Activated T-cell treated with anti-CD3 and anti-CD28 coated beads, Interleukin-2, amount 50 U/mL, for 1 hour (primary cell): ENCODE data around the gene PGAP2.

Experiments used
- DNase-seq: peaks from one replicate; pipeline ENCODE4 v3.0.0-alpha.2; 2020

The PGAP2 gene

DNA sequence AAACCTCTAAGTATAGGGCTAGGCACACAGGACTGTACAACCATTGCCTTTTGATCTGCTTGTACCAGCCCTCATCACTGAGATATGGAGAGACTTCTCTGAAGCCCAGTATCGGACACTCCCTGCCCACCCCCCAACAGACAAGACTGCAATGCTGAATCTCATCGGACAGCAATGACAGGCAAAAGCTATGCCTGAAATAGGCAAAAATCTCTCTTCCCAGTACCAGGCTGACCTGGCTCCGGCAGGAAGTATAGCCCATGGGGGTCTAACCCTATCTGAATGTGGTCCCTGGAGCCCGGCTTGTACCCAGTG is 25.9 kb downstream of the PGAP2 start:
- DNase-seq = no peak

GRCh38 chr11:3834664-3835461 is 26.5 kb downstream of the PGAP2 start:
- no peak for DNase-seq

DNA sequence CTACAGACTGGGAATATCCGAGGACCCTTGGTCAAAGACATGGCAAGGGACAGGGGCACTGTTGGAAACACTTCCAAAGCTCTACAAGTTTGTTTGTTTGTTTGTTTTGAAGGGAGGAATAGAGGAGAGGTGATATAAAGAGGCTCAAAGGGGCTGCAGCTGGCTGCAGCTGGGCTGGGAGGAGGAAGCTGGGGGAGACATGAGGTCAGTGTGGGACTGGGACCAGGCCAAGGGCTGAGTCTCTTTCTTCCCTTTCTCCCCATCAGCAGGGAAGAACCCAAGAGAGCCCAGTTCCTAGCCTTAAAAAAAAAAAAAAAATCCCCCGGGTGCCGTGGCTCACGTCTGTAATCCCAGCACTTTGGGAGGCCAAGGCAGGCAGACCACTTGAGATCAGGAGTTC is 27.4 kb downstream of the PGAP2 start:
- DNase-seq = no peak

DNA sequence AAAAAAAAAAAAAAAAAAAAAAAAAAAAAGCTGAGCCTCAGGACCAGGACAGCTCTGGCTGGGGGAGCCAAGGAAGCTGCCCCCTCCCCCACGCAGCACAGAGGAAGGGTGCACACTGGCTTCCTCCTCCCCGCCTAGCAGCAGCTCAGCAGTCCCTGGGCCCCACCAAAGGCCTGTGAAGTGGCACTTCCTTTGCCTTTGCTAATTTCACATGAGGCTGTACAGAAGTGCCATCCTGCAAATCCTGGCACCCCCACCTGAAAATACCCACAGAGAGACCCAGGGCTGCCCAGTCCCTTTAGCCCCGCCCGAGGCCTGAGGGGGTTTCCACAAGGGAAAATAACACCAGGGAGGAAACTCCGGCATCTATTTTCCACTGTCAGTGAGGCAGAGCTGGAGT is 28.5 kb downstream of the PGAP2 start:
- DNase-seq = peak; percentile 66

DNA sequence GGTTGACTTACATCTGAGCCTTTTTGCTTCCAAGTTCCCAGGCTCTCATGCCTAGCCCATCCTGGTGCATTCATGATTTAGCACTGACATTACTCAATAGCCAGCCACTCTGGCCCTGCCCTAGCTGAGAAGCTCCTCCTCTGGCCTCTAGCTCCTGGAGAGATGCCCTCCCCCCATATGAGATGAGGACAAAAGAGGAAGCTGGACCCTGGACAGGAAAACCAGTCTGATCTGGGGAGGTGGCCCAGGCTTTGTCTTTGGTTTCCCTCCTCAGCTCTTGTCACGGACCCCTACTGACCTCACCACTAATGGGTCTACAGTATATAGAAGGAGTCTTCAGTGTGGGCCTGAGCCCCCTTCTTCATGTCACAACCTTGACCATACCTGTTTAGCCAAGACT is 29.4 kb downstream of the PGAP2 start:
- no peak for DNase-seq

DNA sequence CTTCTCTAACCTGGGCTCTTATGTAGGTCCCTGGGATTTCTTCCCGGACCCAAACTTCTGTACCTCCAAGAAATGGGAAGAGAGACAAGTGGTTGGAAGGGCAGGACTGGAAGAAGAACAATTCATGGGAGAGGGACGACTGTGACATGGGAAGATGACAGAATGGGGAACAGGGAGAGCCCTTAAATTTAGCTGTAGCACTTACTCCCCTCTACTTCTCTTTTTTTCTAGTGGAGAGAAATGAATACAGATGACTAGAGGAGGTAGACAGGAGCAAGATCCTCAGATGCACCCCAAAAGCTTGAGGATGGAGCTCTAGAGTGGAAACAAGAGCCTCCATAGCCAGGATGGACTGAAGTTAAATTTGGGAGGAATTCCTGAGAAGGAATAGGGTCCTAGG is 30.1 kb downstream of the PGAP2 start:
- DNase-seq = no peak

DNA sequence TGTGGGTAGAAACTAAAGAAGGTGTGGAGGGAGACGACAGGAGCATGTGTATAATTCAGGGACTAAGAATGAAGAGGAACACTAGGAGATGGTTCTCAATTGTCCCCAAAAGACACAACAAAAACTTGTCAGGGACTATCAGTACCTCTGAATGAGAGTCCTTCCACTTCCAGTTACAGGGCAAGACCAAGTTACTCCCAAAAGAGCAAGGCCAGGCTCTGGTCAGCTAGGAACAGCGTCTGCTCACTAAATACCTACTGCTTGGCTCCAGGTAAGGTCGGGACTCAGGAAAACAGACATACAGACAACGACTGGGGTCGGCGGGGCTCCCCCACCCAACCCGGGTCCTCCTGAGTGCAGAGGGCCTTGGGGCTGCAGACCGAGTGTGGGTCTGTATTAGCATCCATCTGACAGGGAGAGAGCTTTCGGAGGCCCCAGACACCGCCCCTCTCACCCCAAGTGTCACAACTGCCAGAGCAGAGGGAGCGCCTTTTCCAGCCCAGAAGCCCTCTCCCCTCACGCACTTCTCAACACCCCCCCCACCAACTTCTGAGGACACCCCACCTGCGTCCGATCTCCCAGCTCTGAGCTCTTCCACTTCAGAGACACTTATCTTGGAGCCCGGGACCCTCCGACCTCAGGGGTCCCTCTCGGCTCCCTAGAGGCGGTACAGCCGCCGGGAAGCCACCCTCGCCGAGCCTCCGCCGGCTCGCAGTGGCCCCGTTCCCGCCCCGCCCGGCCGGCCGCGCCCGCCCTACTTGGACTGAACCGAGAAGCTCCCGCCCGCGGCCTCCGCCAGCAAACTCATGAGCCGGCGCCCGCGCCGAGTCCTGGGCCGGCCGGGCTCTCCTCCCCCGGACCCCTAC is 31.9 kb downstream of the PGAP2 start:
- DNase-seq = peak; percentile 68

- no peak for DNase-seq
These were observed 32.6 kb downstream of the PGAP2 start, which contains the start of gene RHOG for GRCh38 chr11:3840870-3841425. Gene RHOG, minus strand, starts transcription at chr11:3840959. Its CDS starts 12,821 bp downstream, at chr11:3828138.

DNA sequence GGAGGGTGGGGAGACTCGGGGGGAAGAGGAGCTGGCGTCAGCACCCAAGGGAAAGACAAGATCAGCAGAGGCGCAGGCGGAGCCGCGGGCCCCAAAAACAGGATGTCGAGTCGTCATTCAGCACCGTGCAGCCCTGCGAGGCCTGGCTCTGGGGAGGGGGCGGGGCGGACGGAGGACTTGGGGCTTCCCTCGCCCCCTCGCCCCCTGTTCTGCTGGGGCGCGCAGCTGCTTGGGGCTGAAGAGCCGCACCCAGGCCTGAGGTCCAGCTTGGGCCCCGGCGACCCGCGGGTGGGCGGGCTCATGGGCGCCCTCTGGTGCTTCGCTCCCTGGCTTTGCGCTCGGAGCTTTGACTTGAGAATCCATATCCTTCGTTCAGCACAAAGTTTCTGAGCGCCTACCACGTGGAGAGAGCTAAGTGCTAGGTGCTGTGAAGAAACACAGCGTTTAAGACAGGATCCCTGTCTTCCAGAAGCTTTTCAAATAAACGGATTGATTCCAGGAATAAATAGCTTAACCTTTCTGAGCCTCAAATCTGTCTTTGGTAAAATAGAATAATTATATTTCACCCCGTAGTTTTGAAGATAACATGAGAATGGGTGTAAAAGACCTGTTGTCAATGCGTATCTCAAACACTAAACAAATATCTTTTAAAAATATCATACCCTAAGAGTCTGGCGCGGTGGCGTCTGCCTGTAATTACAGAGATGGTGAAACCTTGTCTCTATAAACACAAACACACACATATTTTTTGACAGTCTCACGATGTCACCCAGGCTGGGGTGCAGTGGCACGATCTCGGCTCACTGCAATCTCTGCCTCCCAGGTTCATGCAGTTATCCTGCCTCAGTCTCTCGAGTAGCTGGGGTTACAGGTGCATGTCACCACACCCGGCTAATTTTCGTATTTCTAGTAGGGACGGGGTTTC is 33.3 kb downstream of the PGAP2 start:
- DNase-seq = peak; percentile 94

DNA sequence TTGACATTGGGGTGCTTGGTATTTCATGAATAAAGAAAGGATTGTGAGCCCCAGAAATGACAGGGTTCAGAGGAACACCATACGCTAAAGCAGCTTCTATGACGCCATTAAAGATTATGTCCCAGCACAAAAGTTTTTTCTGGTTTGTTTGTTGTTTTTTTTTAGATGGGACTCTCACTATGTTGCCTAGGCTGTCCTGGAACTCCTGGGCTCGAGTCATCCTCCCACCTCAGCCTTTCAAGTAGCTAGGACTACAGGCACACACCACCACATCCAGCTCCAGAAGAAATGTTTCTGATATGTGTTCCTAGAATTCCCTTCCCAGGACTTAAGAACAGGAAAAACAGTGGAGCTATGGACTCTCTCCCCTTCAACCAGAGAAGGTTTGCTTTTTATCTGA is 35.0 kb downstream of the PGAP2 start:
- no peak for DNase-seq

DNA sequence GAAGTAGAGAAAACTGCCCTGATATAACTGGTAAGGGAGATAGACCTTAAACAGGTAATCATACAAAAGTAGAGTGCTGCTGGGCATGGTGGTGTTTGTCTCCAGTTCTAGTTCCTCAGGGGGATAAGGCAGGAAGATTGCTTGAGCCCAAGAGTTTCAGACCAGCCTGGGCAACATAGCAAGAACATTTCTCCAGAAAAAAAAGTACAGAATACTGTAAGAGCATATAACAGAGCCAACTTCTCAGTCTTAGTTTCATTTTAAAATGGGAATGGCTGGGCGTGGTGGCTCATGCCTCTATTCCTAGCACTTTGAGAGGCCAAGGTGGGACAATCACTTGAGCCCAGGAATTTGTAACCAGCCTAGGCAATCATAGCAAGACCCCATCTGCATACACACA is 36.9 kb downstream of the PGAP2 start:
- no peak for DNase-seq

DNA sequence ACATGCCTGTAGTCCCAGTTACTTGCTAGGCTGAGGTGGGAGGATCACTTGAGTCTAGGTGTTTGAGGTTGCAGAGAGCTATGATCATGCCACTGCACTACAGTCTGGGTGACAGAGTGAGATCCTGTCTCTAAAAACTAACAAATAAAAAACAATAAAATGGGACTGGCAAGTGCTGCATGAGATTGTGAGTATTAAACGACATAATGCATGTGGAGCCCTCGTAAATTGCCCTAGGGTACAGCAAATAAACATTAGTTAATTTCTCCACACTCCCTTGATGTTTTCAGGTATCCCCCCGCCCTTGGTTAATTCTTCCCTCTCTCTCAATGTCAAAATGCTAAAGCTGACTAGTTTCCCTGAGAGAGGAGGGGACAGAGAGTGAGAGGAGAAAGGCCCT is 37.3 kb downstream of the PGAP2 start:
- no peak for DNase-seq

DNA sequence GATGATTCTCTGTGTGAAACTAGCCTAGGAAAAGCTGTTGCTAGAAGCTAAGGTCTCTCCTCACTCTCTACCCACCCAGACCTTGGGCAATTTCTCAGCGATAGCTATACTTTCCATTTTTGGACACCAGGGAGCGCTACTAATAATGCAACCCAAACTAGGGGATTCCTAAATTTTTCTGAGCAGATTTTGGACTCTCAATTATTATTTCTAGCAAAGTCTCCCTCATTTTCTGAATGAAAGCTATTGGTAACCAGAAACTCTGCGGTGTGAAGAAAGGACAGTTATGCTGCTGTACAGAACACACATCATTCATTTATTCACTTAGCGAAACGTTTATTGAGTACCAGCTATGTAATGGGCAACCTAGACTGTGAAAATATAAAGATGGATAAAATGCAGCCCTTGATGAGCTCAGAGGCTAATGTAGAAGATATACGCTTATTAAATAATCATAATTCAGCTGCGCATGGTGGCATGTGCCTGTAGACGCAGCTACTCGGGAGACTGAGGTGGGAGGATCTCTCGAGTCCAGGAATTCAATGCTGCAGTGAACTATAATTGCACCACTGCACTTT is 41.0 kb downstream of the PGAP2 start:
- DNase-seq = no peak

DNA sequence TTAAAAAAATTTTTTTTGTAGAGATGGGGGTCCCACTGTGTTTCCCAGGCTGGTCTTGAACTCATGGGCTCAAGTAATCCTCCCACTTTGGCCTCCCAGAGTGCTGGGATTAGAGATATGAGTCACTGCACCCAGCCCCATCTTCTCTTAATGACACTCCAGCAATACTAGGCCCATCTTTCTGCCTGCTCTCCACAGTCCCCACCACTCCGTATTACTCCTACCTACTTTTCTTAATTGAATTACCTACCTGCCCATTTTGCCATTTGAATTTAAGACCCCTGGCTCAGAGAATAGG is 45.1 kb downstream of the PGAP2 start:
- DNase-seq = no peak

GRCh38 chr11:3853899-3854659 is 45.7 kb downstream of the PGAP2 start:
- DNase-seq = peak; percentile 71

DNA sequence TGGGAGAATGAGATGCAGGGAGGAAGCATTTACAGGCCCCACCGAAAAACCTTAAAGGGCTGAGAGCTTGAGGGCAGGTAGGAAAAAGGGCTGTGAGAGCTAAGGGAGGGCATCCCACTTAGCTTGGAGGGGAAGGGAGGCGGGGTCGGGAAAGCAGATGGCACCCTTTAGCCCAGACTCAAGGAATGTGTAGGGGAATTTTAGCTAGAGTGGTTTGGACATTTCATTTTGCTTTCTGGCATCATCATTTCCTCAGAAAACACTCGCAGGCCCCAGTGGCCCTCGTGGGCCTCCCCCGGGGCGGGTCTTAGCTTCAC is 46.3 kb downstream of the PGAP2 start:
- DNase-seq = no peak

DNA sequence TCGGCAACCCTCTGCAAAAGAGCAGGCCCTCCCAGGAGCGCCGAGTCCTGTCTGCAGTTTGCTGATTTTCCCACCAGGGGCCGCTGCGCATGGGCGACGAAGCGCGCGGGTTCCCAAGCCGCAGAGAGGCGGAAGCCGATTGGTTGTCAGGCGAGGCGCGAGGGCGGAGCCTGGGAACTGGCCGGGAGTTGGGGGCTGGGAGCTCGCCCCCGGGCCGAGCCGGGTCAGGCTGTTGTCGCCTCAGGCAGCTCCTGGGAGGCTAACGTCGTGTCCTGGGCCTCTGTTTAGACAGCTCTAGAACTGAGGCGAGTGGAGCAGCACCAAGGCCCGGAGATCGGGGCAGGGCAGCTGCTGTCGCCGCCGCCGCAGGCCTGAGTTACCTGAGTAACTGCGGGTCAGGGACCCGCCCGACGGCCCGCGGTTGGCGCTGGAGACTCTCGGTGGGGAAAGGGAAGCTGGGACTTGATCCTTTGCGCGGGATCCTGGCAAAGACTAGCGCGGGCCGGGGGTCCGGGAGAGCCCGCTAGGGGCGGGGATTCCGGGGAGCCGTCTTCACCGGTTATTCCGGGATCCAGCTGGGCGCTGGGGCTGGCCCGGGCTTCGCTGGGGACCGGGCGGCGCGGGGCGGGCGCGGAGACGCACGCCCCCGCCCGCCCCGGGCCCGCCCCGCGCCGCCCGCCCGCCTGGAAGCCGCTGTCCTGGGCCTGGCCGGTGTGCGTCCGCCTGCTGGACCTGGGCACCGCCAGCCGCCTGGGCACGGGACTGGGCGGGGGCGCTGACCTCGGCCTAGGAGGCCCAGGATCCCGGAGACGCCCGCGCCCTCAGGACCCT is 46.8 kb downstream of the PGAP2 start, which contains the start of gene STIM1:
TSS of gene STIM1 (plus strand) at position 688 of the 831 bp plus-strand sequence. CDS start 607 bp downstream, outside the sequence.
- peak; percentile 99 for DNase-seq

GRCh38 chr11:3855808-3856491 is 47.6 kb downstream of the PGAP2 start:
- peak; percentile 39 for DNase-seq

DNA sequence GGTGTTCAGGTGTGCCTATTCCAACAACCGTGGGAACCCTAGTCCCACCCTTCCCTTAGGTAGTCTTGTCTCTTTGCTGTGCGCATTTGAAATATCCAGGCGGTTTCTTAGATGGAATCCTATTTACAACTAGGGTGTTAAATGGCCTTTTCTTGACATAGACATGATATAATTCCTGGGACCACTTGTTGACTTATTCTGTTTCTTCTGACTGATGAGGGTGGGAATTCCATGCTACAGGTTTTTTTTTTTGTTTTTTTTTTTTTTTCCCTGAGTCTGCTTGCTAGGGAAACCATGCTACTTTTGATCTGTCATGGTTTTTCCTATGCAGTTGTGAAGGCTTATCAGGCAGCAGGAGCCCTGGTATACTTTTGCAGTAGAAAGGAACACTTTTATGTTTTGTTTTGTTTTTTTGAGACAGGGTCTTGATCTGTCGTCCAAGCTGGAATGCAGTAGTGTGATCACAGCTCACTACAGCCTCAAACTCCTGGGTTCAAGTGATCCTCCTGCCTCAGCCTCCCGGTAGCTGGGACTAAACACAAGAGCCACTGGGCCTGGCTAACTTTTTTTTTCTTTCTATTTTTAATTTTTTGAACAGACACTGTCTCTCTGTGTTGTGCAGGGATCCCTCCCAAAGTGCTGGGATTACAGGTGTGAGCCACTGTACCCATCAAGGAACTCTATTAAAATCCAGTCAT is 48.6 kb downstream of the PGAP2 start:
- DNase-seq = no peak

GRCh38 chr11:3857628-3858027 is 49.3 kb downstream of the PGAP2 start:
- no peak for DNase-seq
